Activated B cell treated with CpG ODN at 0.5 μM for 24 hours (primary cell): ENCODE results near the gene TRERF1. TPM values are rescaled to one million over a fixed set of nuclear protein-coding genes. Genes with fewer than 3 reads are reported as not detected.
"Not testable (repeated sequence)": the region's sequence is repeated elsewhere in the genome, so short reads cannot be mapped to it uniquely, and the experiment has no call there.

ENCODE experiments used
- ATAC-seq: fragments of 200-7000 bp; cut with Tn5 transposase; one replicate; pipeline ENCODE4 v1.10.0; 2021; ENCODE audit warnings: low read depth, mild to moderate bottlenecking, moderate library complexity
- CTCF ChIA-PET: fragments of 350-600 bp; sonication (Branson Sonifier 250); formaldehyde crosslinking; loops from one replicate; lab custom pipeline; 2021; ENCODE audit warnings: antibody characterized with exemption; lab: Charles Lee
- POLR2A ChIA-PET: fragments of 350-600 bp; sonication (Branson Sonifier 250); formaldehyde crosslinking; loops from one replicate; lab custom pipeline; 2021; ENCODE audit warnings: antibody characterized with exemption; lab: Charles Lee
- DNase-seq: peaks from one replicate; pipeline ENCODE4 v3.0.0; 2022
- H3K27ac Mint-ChIP-seq: one replicate; pipeline ENCODE4 v1.8.0; 2020; ENCODE audit warnings: mixed read lengths
- H3K27me3 Mint-ChIP-seq: one replicate; pipeline ENCODE4 v1.8.0; 2021; ENCODE audit warnings: mixed read lengths
- H3K36me3 Mint-ChIP-seq: one replicate; pipeline ENCODE4 v1.8.0; 2021; ENCODE audit warnings: low read depth, mixed read lengths
- H3K4me1 Mint-ChIP-seq: one replicate; pipeline ENCODE4 v1.8.0; 2021; ENCODE audit warnings: mixed read lengths
- H3K4me3 Mint-ChIP-seq: one replicate; pipeline ENCODE4 v1.8.0; 2020; ENCODE audit warnings: mild to moderate bottlenecking, mixed read lengths
- H3K9me3 Mint-ChIP-seq: one replicate; pipeline ENCODE4 v1.8.0; 2020; ENCODE audit warnings: mixed read lengths
- intact Hi-C: fragments of 100-400 bp; cut with micrococcal nuclease; formaldehyde crosslinking; loops from one replicate; pipeline ENCODE4 v1.15.1; 2024
- total RNA-seq: library from RNA; stranded (reverse); gene quantifications from 2 replicates; pipeline ENCODE4 v1.2.3, GENCODE V29; 2022
- TF ChIP-seq, protein P1 (sequence below): fragments of 200-600 bp; IDR thresholded peaks from one replicate; pipeline ENCODE4 v1.8.0; 2022; ENCODE audit warnings: antibody characterized with exemption, mild to moderate bottlenecking

TRERF1 gene
- total RNA-seq, 1 donor from 2014 or later, result 4.1 TPM

DNA sequence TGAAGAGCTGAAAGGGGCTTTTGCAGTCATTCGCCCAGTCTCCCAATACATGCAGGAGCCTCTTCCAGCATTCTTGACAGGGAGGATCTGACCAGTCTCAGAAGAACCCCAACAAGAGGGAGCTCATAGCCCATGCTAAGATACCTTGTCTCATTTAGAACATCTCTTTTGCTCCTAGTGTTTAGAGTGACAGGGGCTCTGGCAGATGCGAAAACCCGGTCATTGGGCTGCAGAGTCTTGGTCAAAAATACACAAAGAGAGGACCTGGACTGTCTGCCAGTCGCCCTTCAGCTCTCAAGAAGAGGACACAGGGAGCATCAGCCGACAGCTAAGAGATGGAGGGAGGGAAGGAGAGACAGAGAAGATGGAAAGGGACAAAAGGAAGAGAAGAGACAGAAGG is 257.7 kb downstream of the TRERF1 start:
- POLR2A ChIA-PET, result no interaction called here
- peaks cover 6% of the 10 kb centered on the region for H3K36me3 Mint-ChIP-seq
- ATAC-seq, result no peak
- no peaks in the 10 kb centered on the region for H3K27me3 Mint-ChIP-seq
- no peak overlapping the region for H3K27ac Mint-ChIP-seq
- intact Hi-C loops, result no loop called here
- CTCF ChIA-PET, result interaction anchor here (1.4 kb wide), 1 partner anchor 89 kb away, joined by 3 read pairs; no protein-coding TSS in a partner anchor
- H3K4me1 Mint-ChIP-seq, result peaks cover 2% of the 10 kb centered on the region
- H3K9me3 Mint-ChIP-seq, result no peaks in the 10 kb centered on the region
- DNase-seq, result no peak
- TF ChIP-seq, protein P1, sequence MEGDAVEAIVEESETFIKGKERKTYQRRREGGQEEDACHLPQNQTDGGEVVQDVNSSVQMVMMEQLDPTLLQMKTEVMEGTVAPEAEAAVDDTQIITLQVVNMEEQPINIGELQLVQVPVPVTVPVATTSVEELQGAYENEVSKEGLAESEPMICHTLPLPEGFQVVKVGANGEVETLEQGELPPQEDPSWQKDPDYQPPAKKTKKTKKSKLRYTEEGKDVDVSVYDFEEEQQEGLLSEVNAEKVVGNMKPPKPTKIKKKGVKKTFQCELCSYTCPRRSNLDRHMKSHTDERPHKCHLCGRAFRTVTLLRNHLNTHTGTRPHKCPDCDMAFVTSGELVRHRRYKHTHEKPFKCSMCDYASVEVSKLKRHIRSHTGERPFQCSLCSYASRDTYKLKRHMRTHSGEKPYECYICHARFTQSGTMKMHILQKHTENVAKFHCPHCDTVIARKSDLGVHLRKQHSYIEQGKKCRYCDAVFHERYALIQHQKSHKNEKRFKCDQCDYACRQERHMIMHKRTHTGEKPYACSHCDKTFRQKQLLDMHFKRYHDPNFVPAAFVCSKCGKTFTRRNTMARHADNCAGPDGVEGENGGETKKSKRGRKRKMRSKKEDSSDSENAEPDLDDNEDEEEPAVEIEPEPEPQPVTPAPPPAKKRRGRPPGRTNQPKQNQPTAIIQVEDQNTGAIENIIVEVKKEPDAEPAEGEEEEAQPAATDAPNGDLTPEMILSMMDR, result no peak
- H3K4me3 Mint-ChIP-seq, result no peak overlapping the region

DNA sequence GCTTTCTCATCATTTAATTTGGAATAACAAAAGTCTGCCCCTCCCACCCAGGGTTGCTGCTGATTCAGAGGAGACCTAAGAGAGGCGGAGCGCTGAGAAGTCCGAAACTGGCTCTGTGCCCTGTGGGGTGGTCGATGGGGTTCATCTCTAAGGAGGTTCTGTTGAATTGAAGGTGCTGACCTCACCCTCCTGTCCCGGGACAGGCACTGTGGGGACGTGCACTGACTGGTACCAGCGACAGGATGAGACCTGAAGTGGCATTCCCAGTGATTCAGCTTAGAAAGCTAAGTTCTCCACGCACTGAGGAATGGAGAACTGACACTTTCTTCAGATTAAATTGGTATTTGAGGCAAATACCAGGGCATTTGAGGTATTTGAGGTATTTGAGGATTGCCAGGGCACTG is 258.2 kb downstream of the TRERF1 start:
- H3K4me3 Mint-ChIP-seq, result no peak overlapping the region
- CTCF ChIA-PET, result interaction anchor here (1.4 kb wide), 1 partner anchor 89 kb away, joined by 3 read pairs; no protein-coding TSS in a partner anchor
- no peaks in the 10 kb centered on the region for H3K27me3 Mint-ChIP-seq
- no peak overlapping the region for H3K27ac Mint-ChIP-seq
- POLR2A ChIA-PET, result no interaction called here
- TF ChIP-seq, protein P1, result no peak
- no peaks in the 10 kb centered on the region for H3K9me3 Mint-ChIP-seq
- H3K4me1 Mint-ChIP-seq, result peaks cover 2% of the 10 kb centered on the region
- no peak for DNase-seq
- peaks cover 6% of the 10 kb centered on the region for H3K36me3 Mint-ChIP-seq
- no peak for ATAC-seq
- intact Hi-C loops, result no loop called here

DNA sequence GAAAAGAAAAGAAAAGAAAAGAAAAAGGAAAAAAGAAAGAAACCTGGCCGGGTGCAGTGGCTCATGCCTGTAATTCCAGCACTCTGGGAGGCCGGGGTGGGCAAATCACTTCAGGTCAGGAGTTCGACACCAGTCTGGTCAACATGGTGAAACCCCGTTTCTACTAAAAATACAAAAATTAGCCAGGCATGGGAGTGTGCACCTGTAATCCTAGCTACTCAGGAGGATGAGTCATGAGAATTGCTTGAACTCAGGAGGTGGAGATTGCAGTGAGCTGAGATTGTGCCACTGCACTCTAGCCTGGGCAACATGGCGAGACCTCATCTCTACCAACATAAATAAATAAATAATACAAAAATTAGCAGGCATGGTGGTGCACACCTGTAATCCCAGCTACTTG is 259.3 kb downstream of the TRERF1 start:
- H3K27me3 Mint-ChIP-seq, H3K27ac Mint-ChIP-seq, DNase-seq, H3K9me3 Mint-ChIP-seq, intact Hi-C loops, ATAC-seq, H3K4me3 Mint-ChIP-seq, CTCF ChIA-PET, H3K36me3 Mint-ChIP-seq, H3K4me1 Mint-ChIP-seq: not testable (repeated sequence)
- POLR2A ChIA-PET, result interaction anchor here (0.6 to 0.7 kb wide), 2 partner anchors 19 to 20 kb away, joined by 4 to 6 read pairs; no protein-coding TSS in a partner anchor

DNA sequence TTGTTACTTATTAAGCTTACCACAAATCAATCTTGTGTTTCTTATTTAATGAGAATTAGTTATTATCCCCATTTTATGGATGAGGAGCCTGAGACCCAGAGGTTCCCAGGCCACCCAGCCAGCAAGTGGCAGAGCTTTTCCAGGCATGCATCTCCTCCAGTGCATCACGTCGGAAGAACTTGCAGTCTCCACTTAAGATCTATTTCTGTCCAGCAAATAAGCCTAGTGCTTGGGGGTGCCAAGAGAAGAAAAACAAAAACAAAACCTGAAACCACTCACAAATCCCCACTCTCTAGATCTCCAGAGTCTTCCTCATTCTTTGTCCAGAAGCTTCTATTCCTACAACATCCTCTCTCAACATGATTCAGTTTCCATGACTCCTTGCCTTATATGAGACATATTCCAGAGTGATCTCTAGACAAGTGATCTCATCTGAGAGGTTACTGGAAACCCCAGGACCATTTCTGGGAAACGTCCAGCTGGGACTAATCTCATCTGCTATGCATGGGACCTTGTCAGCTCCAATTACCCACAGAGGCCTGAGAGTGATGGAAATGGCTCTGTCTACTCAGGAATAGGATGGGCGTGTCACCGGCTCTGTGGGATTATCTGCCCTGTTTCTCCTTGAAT is 261.1 kb downstream of the TRERF1 start:
- DNase-seq, result no peak
- no peak overlapping the region for H3K4me3 Mint-ChIP-seq
- CTCF ChIA-PET, result no interaction called here
- TF ChIP-seq, protein P1, result no peak
- ATAC-seq, result no peak
- H3K36me3 Mint-ChIP-seq, result peaks cover 6% of the 10 kb centered on the region
- no peaks in the 10 kb centered on the region for H3K27me3 Mint-ChIP-seq
- no peaks in the 10 kb centered on the region for H3K9me3 Mint-ChIP-seq
- POLR2A ChIA-PET, result no interaction called here
- H3K27ac Mint-ChIP-seq, result no peak overlapping the region
- intact Hi-C loops, result no loop called here
- peaks cover 1% of the 10 kb centered on the region for H3K4me1 Mint-ChIP-seq

DNA sequence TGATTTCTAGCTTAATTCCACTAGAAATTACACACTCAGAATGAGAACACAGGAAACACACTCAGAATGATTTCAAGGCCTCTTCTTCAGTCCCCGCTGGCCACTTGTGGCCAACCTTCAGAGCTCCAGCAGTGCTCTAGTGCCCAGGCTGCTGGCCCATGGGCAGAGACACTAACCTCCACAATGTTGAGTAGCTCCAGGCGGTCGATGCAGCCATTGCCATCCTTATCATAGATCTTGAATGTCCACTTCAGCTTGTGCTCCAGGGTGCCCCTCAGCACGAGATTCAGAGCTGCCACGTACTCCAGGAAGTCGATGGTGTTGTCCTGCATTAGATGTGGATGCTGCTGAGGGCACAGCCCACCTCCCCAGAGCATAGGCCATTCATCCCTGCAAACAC is 263.3 kb downstream of the TRERF1 start:
- POLR2A ChIA-PET, result interaction anchor here (0.6 kb wide), 2 partner anchors 123 to 401 kb away, joined by 4 read pairs; partner anchors contain the start of gene TOMM6
- H3K27me3 Mint-ChIP-seq, result no peaks in the 10 kb centered on the region
- H3K27ac Mint-ChIP-seq, result no peak overlapping the region
- no peak overlapping the region for H3K4me3 Mint-ChIP-seq
- CTCF ChIA-PET, result no interaction called here
- peaks cover 4% of the 10 kb centered on the region for H3K36me3 Mint-ChIP-seq
- DNase-seq (no peak), ATAC-seq (no peak)
- no peaks in the 10 kb centered on the region for H3K9me3 Mint-ChIP-seq
- TF ChIP-seq, protein P1, result no peak
- H3K4me1 Mint-ChIP-seq, result no peaks in the 10 kb centered on the region
- intact Hi-C loops, result no loop called here
